HG03439 (cell line): Measurements from ENCODE around the gene UBXN11.
"Not testable (repeated sequence)": the region's sequence is repeated elsewhere in the genome, so short reads cannot be mapped to it uniquely, and the experiment has no call there.

Experiments
- ATAC-seq: cut with Tn5 transposase; IDR thresholded peaks from one replicate; pipeline ENCODE4 v1.9.1; 2021; ENCODE audit warnings: mild to moderate bottlenecking, moderate library complexity; ENCODE audit not compliant: unreplicated experiment

The UBXN11 gene

DNA sequence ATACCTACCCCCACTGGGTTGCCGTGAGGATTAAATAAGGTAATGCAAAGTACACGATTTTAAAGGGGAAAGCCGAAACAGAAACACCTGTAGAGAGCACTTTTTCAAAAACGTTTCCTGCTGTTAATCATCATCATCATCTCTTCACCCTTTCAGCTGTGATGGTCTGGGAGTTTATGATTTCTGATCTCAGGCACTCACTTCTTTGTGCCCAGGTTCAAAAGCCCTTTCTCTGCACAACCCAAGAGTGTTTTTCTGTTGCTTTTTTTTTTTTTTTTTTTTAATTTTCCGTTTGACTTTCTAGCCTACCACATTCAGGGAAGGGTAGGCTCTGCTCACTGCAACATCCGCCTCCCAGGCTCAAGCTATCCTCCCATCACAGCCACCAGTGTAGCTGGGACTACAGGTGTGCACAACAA, 936 bp upstream of the UBXN11 start:
- no peak for ATAC-seq

DNA sequence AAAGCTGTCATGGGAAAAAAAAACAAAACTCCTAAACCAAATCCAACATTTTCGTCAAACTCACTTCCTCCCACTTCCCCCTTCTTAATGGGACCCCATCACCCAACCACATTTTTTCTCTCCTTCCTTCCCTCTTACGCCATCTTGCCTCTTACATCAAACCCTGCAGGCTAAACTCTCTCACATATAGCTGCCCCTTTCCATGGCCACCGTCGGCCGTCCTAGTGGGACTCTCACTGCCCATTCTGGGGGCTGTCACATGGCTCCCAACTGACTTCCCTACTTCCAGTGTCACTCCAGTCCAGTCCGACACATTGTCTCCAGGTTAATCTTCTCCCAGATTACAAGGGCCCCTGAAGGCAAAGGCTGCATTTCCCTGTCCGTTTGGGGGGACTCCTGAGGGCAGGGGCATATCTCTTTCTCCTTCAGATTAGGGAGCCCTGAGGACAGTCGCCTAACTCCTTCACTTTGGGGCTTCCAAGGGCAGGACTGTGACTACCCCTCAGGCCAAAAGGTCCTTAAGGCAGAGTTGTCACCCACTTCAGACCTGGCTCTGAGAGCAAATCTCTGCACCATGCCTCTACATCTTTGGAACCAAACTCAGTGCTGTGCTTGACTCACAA, 658 bp downstream of the UBXN11 start:
- ATAC-seq: peak; percentile 8

DNA sequence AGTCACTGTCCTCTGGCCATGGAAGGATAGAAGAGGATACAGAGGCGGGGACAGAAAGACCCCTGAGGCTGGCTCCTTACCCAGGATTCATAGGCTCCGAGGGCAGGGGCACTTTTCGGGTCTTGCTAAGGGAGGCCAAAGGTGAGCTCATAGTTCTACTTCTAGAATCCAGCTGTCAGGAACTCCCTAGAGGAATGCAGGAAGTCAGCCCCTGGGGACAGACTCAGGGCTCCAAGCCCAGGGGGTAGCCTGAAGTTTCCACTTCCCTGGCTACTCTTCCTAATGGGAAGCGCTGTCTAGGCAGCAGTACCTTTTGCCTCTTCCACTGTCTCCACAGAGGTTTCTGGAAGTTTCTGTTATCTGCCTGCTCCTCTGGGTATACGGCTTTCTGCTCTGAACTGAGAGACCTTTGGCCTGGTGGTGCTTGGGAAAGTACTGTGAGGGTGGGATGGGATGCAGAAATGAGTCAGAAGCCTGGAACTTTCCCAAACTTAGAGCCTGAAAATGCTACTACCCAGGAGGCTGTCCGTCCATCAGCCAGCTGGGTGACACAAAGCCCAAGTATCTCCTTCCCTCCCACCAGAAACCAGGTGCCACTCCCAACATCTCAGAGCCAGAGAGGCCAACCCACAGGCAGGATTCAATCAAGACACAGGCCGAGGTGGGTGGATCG, 3.6 kb downstream of the UBXN11 start:
- no peak for ATAC-seq

DNA sequence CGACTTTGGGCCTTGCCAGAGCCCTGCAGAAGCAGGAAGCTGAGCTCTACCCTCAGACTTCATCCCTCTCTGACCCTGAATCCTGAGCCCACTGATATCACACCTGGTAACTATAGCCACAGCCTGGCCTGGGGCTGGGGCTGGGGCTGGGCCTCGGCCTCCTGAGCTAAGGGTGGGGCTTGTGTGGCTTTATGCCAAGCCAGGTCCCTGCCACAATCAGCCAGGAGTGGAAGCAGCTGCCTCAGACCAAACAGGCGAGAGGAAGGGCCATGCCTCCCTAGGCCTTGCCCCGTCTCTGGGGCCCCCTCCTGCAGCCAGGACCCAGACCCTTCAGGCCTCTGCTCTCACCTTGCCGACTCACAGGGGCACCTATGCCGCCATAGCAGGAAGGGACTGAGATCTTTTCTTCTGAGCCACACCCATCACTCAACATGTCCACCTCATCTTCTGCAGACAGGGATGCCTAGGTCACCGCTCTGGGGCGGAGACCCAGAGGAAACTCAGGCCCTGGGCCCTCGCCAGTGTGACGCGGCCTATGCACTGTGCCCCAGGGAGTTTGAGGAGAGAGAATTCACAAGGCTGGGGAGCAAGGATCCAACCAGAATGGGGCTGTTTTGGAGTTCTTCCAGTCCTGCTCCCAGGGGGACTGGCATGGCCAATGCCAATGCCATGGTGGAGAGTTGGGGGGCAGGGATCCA, 5.7 kb downstream of the UBXN11 start:
- ATAC-seq: no peak

DNA sequence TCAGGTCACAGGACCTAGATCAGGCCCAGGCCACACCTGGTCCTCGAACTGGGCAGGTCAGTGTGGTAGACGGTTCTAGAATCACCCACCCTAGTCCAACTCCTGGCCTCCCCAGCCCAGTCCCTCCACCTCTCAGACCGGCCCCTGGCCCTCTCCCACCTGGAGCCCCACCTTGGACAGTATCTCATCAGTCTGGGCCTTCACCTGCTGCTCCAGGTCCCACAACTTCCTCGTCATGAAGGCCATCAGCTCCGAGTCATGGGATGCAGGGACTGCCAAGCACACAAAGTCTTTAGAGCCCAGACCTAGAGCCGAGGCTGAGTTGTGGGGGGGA, 8.7 kb downstream of the UBXN11 start:
- no peak for ATAC-seq

DNA sequence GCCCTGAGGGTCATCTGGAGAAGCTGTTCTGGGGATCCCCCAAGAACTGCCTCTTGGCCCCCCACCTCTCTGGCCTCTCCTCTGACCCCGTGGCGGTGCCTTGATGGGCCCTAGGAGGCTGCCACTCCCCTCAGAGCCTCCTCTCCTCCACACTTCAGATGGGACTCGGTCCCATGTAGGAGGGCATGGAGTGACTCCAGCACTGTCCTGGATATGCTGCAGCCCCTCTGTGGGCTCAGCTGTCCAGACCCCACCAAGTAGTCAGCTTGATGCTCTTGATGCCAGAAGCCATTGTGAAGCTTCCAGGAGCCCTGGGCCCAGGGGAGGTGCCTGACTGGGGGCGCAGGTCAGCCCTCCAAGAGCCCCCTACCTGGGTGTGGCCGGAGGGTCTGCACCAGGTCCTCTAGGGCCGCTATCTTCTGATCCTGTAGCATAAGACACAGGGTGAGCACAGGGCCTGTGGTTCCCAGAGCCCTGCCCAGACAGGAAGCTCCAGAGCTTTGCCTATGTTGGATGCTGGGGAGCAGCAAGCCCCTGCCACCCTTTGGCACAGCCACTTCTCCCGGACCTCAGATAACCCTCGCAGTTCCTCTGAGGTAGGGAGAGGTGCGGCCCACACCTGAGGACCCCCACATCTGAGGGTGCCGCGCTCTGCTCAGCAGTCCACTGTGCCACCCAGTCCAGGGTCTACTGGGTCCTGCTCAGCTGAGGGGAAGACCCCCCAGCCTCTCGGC, 9.2 kb downstream of the UBXN11 start:
- no peak for ATAC-seq

DNA sequence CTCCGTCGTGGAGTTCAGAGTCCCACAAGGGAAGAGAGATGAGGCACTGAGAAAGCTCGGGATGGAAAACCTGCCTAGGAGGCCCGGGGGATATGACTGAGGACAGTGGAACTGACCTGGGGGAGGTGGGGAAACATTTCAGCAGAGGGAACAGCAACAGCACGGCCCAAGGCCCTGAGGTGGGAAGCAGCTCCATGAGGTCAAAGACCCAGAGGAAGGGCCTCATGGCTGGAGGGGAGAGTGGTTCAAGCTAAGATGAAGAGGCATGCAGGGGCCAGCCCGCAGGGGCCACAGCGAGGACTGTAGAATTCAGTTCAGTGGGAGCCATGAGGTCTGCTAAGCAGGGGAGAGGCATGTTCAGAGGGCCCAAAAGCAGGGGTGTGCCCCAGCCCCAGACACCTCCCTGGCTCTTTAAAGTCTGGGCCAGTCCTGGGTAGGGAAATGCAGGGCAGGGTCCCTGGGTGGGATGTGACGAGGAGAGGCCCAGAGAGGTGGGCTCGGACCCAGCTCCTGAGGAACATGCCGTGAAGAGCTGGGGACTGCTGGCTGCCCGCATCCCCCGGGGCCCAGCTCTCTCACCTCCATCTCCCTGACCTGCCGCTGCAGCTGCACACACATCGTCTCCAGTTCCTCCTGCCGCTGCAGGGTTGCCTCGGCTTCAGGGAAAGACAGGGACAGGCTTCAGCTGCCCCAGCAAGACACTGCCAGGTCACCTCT, 9.9 kb downstream of the UBXN11 start:
- no peak for ATAC-seq

DNA sequence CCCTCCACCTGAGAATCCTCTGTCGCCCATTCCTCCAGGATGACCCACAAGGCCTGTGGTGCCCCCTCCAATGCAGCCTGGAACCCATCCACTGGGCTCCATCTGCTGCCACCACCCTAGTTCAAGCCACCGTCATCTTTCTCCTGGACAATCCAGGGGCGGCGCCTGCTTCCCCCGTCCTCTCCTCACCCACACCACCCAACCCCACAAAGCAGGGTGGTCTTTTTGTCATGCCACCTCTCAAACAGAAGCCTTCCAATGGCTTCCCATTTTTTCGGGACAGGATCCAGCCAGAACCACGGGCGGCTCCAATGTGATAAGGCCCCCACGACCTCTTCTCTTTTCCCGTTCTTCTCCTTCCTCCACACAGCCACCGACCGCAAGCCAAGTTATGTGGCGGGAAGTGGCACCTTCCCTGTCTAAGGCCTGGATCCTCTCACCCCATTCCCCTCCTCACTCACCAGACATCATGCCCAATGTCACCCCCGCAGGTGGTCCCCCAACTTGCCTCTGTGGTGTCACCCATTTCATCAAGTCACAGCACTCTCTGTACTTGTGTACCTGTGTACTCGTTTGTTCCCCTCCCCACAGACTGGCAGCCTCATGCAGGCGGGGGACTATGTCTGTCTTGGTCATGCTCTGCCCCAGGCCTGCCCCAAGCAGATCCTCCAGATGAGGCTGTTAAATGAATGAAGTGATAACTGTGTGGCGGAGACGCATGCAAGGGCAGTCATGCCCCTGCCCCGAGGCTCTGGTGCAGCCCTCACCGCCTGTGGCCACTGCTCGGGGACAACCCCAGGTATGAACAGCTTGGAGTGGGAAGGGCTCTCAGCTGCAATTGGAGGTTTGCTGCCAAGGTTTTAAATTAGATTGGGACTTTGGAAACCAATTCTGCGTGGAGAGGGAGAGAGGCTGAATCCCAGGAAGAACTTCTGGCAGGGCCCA, 11.0 kb downstream of the UBXN11 start:
- ATAC-seq: no peak

DNA sequence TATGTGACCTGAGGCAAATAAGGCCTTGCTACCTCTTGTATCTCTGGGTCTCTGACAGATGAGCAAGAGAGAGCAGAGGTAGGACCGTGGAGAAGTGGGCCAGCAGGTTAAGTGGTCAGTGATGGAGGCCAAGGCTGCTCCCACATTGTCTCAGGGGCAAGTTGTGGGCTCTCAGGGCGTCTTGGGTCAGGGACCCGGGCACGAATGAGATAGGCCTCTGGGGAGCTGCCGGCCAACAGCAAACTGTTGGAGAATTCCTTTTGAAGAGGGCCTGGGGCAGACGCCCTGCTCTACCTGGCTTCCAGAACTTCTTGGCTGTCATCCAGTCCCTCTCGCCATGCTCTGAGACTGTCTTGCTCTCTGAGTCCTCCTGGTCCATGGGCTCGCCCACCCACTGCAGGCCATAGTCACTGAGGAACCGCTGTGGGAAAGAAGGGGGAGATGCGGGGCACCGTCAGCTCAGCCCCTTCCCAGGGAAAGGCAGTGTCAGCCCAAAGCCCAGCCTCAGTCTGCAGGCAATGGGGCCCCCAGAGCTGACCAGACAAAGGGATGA, 12.4 kb downstream of the UBXN11 start:
- no peak for ATAC-seq

DNA sequence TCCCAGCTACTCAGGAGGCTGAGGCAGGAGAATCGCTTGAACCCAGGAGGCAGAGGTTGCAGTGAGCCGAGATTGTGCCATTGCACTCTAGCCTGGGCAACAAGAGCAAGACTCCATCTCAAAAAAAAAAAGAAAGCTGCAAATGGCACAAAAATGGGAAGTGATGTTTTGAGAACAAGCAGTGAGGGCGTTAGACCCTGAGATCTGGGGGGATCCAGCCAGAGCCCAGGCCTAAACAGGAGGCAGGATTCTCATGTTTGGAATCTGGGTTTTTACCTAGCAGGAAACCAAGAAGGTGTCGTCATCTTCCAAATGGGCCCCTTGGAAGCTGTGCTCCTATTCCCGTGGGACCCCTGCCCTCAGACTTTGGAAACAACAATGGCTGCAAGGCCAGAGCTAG, 13.7 kb downstream of the UBXN11 start:
- ATAC-seq: not testable (repeated sequence)

DNA sequence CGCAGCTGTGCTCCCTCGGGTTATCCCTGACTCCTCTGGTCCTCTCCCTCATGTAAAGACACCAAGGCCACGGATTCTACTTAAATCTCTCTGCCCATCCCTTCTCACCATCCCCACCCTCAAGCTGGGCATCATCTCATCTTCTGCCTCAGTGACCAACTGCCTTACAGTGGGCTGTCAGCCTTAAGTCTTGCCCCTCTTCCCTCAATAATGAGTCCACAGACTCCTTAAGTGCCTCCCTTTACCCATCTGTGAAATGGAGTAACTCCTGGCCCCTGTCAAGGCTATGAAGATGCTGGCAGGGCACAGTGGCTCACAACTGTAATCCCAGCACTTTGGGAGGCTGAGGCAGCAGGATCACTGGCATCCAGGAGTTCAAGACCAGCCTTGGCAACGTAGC, 14.5 kb downstream of the UBXN11 start:
- ATAC-seq: no peak

DNA sequence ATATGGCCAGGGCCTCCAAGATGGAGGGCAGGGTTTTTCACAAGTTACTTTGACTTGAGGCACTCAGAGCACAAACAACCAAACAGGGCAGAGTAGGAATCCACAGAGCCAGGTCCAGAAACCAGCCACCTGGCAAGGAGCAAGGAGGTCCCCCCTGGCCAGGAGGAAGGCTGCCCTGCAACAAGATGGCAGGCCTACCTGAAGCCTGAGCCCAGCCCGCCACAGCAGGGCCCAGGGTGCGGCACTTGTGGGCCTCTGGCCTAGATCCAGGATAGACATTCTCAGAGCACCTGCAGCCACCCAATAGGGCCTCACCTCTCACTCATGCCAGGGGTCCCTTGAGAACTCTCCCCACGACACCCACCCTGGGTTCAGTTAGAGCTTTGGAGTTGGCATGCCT, 15.0 kb downstream of the UBXN11 start:
- ATAC-seq: no peak

DNA sequence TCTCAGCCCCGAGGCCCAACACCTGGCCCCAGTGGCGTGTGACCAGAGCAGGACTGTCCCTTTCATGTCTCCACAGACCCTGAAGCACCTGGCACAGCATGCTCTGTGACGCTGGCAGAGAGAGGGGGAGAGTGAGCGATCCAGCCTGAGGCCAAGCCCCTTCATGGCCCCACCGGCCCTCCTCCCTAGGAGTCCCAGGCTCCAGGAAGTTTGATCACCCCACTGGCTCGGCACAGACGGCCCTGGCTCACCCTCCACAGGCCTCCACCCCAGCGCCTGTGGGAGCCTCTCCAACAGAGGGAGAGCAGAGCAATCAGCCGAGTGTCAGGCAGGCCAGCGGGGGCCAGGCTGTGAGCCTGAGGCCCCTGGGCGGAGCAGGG, 15.6 kb downstream of the UBXN11 start:
- ATAC-seq: no peak

DNA sequence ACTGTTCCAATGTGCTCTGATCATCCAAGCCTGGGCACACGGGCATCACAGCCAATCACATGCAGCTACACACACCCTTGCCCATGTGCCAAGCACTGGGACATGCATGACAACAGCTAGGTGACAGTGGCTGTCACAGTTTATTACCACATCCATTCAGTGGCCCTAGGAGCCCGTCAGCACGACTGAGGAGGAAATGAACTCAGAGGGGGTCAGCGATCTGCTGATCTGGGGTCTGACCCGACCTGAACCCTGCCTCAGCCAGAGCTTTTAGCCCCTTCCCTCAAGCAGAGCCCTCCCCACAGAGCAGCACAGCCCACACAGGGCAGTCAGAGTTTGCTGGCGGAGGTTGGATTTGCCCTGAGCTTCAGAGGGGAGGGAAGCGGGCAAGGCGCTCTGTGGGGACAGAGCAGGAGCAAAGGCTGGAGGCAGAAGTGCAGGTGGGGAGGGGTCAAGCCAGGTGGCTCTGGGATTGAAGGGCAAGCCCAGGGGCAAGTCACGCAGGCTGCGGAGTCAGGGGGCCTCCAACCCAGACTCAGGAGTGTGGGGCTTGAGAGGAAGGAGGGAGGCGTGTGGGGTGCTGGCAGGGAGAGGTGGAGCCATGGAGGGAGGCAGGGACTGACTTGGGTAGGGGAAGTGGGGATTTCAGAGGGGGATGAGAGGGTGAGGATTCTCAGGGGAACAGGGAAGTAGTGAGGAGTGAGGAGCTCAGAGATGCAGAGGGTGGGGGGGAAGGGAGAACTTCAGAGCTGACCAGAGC, 16.1 kb downstream of the UBXN11 start:
- ATAC-seq: no peak

DNA sequence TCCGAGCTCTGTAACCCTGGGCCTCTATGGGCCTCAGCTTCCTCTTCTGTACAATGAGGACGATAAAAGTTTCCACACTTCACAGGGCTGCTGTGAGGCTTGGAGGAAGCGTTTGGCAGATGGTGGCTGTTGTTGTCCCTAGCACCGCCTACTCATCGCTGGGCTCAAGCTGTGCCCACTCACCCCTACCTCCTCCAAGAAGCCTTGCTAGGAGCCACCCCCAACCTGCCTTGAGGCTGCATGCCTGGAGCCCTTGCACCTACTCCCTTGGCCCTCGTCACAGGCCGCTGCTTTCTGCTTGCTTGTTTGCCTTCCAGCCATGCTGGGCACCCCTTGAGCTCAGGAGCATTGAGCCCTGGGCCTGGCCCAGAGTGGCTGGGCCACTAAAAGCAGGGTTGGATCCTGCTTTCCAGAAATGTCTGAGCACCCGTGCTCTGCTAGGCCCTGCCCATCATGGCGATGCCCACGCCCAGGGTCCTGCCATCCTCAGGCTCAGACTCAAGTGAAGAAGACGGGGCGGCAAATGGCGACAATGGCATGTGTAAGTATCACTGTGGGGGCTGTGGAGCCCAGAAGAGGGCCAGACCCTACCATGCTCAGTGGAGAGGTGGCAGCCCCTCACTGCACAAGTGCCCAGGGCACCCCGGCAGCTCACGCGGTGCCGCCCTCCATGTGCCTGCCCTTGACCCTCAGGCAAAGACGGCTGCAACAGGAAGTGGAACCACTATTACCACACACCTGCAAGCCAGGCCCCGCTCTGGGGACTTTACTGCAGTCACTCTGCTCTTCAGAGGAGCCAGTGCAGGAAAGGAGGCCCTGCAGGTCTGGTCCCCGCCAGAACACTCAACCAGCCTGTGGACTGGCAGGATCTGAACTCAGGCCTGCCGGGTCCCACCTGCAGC, 17.0 kb downstream of the UBXN11 start:
- no peak for ATAC-seq

DNA sequence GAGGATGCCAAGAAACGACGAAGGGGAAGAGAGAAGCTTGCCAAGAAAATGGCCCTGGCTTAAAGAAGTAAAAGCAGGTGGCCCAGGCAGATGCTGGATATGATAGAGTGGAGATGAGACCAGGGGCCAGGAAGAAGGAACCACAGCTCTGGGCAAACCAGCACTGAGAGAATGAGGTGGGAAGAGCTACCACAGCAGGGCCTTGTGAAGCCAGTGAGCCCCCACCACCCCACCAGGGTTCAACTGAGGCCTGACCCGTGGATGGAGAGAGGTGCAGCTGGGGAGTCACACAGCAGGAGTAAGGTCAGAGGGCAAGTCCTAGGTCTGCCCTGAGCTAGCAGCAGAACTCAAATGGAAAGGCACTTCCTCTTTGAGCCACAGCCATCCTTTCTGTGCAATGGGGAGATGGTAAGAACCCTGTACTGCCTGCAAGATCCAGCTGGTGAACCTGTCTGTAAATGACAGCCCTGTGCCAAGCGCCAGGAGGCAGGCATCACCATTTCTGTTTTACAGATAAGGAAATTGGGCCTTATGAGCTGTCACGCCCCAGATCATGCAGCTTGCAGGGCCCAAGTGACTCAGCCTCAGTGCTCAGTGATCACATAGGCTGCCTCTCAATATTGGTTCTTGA, 18.0 kb downstream of the UBXN11 start:
- ATAC-seq: no peak

DNA sequence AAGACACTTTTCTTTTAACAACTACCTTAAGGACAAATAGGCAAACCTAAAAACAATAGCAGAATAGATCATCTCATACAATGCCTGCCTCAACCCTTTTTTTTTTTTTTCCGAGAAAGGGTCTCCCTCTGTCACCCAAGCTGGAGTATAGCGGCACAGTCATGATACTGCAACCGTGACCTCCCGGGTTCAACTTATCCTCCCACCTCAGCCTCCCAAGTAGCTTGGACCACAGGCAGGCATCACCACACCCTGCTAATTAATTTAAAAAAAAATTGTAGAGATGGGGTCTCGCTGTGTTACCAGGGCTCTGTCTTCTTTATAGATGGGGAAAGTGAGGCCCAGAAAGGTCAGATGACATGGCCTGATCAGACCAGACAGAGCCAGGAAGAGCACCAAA, 18.6 kb downstream of the UBXN11 start:
- no peak for ATAC-seq
